Mesenchymal stem cell (in vitro differentiated cells and primary cell): ENCODE data around the gene UBTD1.
A peak's percentile ranks its signal among the peaks of the same experiment; 100 is the strongest.

Experiments used
- DNase-seq: peaks from one replicate; pipeline ENCODE4 v3.0.0-alpha.2; 2013
- H2AFZ ChIP-seq: one replicate; pipeline ENCODE4 v1.6.1; 2013; ENCODE audit warnings: low read depth, mild to moderate bottlenecking, control low read depth, inconsistent platforms, low read length, moderate library complexity
- H2AK5ac ChIP-seq: 2 replicates; pipeline ENCODE4 v1.6.1; 2013; ENCODE audit warnings: low read length, moderate library complexity, mild to moderate bottlenecking, inconsistent platforms; ENCODE audit not compliant: severe bottlenecking
- H2BK120ac ChIP-seq: one replicate; pipeline ENCODE4 v1.6.1; 2013; ENCODE audit warnings: low read depth, mild to moderate bottlenecking, inconsistent platforms, low read length, moderate library complexity
- H2BK12ac ChIP-seq, 2 experiments: one replicate each; pipeline ENCODE4 v1.6.1; 2013; ENCODE audit warnings: inconsistent platforms in 2 of 2, low read length in 2 of 2, mild to moderate bottlenecking in 2 of 2, moderate library complexity in 2 of 2, control low read depth in 1 of 2
- H2BK15ac ChIP-seq: one replicate; pipeline ENCODE4 v1.6.1; 2013; ENCODE audit warnings: mild to moderate bottlenecking, low read depth, inconsistent platforms; ENCODE audit not compliant: poor library complexity, severe bottlenecking
- H2BK5ac ChIP-seq: 2 replicates; pipeline ENCODE4 v1.6.1; 2013; ENCODE audit warnings: low read depth, mild to moderate bottlenecking, low read length, control low read depth, inconsistent platforms; ENCODE audit not compliant: poor library complexity, severe bottlenecking
- H3K14ac ChIP-seq, 2 experiments: one replicate each; pipeline ENCODE4 v1.6.1; 2013; ENCODE audit warnings: inconsistent platforms in 2 of 2, low read length in 2 of 2, control low read depth in 1 of 2, mild to moderate bottlenecking in 1 of 2, moderate library complexity in 1 of 2
- H3K18ac ChIP-seq, 2 experiments: one replicate each; pipeline ENCODE4 v1.6.1; 2013; ENCODE audit warnings: inconsistent platforms in 2 of 2, low read length in 2 of 2, control low read depth in 1 of 2, low read depth in 1 of 2, mild to moderate bottlenecking in 1 of 2
- H3K23ac ChIP-seq, 2 experiments: one replicate each; pipeline ENCODE4 v1.6.1; 2013; ENCODE audit warnings: inconsistent platforms in 2 of 2, low read length in 2 of 2, mild to moderate bottlenecking in 2 of 2, moderate library complexity in 2 of 2, control low read depth in 1 of 2
- H3K27ac ChIP-seq: 2 replicates; pipeline ENCODE4 v1.5.1; 2013; ENCODE audit warnings: mild to moderate bottlenecking, moderate library complexity, low read length, control low read depth, inconsistent platforms; ENCODE audit not compliant: poor library complexity, severe bottlenecking
- H3K27me3 ChIP-seq, 2 experiments: 2 replicates each; pipeline versions ENCODE4 v1.6.1 to v1.7.0; 2013; ENCODE audit warnings: low read length in 2 of 2, mild to moderate bottlenecking in 2 of 2, moderate library complexity in 2 of 2, control low read depth in 1 of 2, inconsistent platforms in 1 of 2; ENCODE audit not compliant: control insufficient read depth in 1 of 2, insufficient read depth in 1 of 2
- H3K36me3 ChIP-seq, 2 experiments: 2 replicates each; pipeline versions ENCODE4 v1.6.1 to v1.7.0; 2013; ENCODE audit warnings: low read length in 2 of 2, control low read depth in 1 of 2, inconsistent platforms in 1 of 2, low read depth in 1 of 2, mild to moderate bottlenecking in 1 of 2; ENCODE audit not compliant: insufficient read depth in 2 of 2, control insufficient read depth in 1 of 2
- H3K4ac ChIP-seq, 2 experiments: one replicate each; pipeline ENCODE4 v1.6.1; 2013; ENCODE audit warnings: inconsistent platforms in 2 of 2, low read length in 2 of 2, mild to moderate bottlenecking in 2 of 2, moderate library complexity in 2 of 2, control low read depth in 1 of 2, low read depth in 1 of 2
- H3K4me1 ChIP-seq: 2 replicates; pipeline ENCODE4 v1.6.1; 2013; ENCODE audit warnings: low read depth, low read length, control low read depth; ENCODE audit not compliant: control insufficient read depth, insufficient read depth
- H3K4me2 ChIP-seq: 2 replicates; pipeline ENCODE4 v1.6.1; 2013; ENCODE audit warnings: low read length, mild to moderate bottlenecking, inconsistent platforms; ENCODE audit not compliant: poor library complexity, severe bottlenecking
- H3K4me3 ChIP-seq, 2 experiments: 2 replicates each; pipeline versions ENCODE4 v1.5.1 to v1.7.0; 2013; ENCODE audit warnings: low read length in 2 of 2, mild to moderate bottlenecking in 2 of 2, control low read depth in 1 of 2, low read depth in 1 of 2; ENCODE audit not compliant: insufficient read depth in 1 of 2
- H3K79me1 ChIP-seq: replicated peaks from 2 replicates; pipeline ENCODE4 v1.6.1; 2013; ENCODE audit warnings: mild to moderate bottlenecking, control low read depth, low read length, inconsistent platforms; ENCODE audit not compliant: poor library complexity, severe bottlenecking
- H3K9ac ChIP-seq: 2 replicates; pipeline ENCODE4 v1.7.0; 2013; ENCODE audit warnings: mild to moderate bottlenecking, low read length, moderate library complexity
- H3K9me3 ChIP-seq: 2 replicates; pipeline ENCODE4 v1.7.0; 2013; ENCODE audit warnings: mild to moderate bottlenecking, low read length; ENCODE audit not compliant: control insufficient read depth
- H4K8ac ChIP-seq: one replicate; pipeline ENCODE4 v1.6.1; 2013; ENCODE audit warnings: inconsistent platforms, mild to moderate bottlenecking, low read length, moderate library complexity
- H4K91ac ChIP-seq: one replicate; pipeline ENCODE4 v1.6.1; 2013; ENCODE audit warnings: mild to moderate bottlenecking, low read length, inconsistent platforms
- WGBS: methylation state at CpG from one replicate; pipeline ENCODE4 v1.1.7; 2013; ENCODE audit warnings: mixed read lengths; 5-methylcytosine and 5-hydroxymethylcytosine counted together

The UBTD1 gene

GRCh38 chr10:97508342-97508741 is 9.6 kb downstream of the UBTD1 start:
- 26% methylated on average over 1 of the region's 1 CpG for WGBS
- Histone ChIP-seq H3K79me1 (peaks cover 29% of the 10 kb centered on the region), H2AK5ac (no peak overlapping the region)

GRCh38 chr10:97509120-97509680 is 10.5 kb downstream of the UBTD1 start:
- Histone ChIP-seq H3K14ac (no peak overlapping the region), H3K23ac (no peak overlapping the region), H2BK12ac (no peak overlapping the region), H2BK15ac (no peak overlapping the region), H3K79me1 (peaks cover 28% of the 10 kb centered on the region), H3K18ac (no peak overlapping the region), H2BK5ac (no peak overlapping the region), H4K91ac (no peak overlapping the region), H2BK120ac (no peak overlapping the region), H3K27me3 (no peaks in the 10 kb centered on the region), H3K4me1 (peaks cover 13% of the 10 kb centered on the region), H3K4ac (peak overlapping the region in 1 of 2 experiments; percentile 18), H4K8ac (no peak overlapping the region), H2AK5ac (peak overlapping the region; percentile 26), H3K27ac (no peak overlapping the region), H2AFZ (no peak overlapping the region), H3K36me3 (peaks cover under 1 to 9% of the 10 kb centered on the region in 2 experiments), H3K9ac (no peak overlapping the region), H3K9me3 (no peaks in the 10 kb centered on the region), H3K4me2 (no peak overlapping the region), H3K4me3 (no peak overlapping the region)
- WGBS: 97% methylated on average over 8 of the region's 8 CpGs
- DNase-seq: no peak

More at GRCh38 chr10:97508342-97508741, 9.6 kb downstream of the UBTD1 start:
- H2BK15ac ChIP-seq: no peak overlapping the region
- H4K8ac ChIP-seq: no peak overlapping the region
- H3K4me3 ChIP-seq: no peak overlapping the region
- peak overlapping the region; percentile 39 for H3K27ac ChIP-seq
- H3K9ac ChIP-seq: no peak overlapping the region
- no peaks in the 10 kb centered on the region for H3K27me3 ChIP-seq
- H3K4me1 ChIP-seq: peaks cover 13% of the 10 kb centered on the region
- no peaks in the 10 kb centered on the region for H3K9me3 ChIP-seq
- no peak overlapping the region for H2BK120ac ChIP-seq
- H3K36me3 ChIP-seq: peaks cover 9 to 11% of the 10 kb centered on the region in 2 experiments
- H3K23ac ChIP-seq: no peak overlapping the region
- H3K14ac ChIP-seq: no peak overlapping the region
- no peak overlapping the region for H2BK5ac ChIP-seq
- no peak overlapping the region for H2AFZ ChIP-seq
- H3K4ac ChIP-seq: no peak overlapping the region
- no peak for DNase-seq
- no peak overlapping the region for H2BK12ac ChIP-seq
- H4K91ac ChIP-seq: no peak overlapping the region
- H3K4me2 ChIP-seq: peak overlapping the region; percentile 15
- no peak overlapping the region for H3K18ac ChIP-seq

- Histone ChIP-seq H3K9ac (no peak overlapping the region), H3K23ac (no peak overlapping the region), H2AK5ac (no peak overlapping the region), H3K27ac (no peak overlapping the region), H3K4me2 (no peak overlapping the region), H3K4ac (no peak overlapping the region), H4K91ac (no peak overlapping the region), H3K27me3 (no peaks in the 10 kb centered on the region), H2BK12ac (no peak overlapping the region), H2BK5ac (no peak overlapping the region), H3K36me3 (peaks cover 0 to 11% of the 10 kb centered on the region in 2 experiments), H2AFZ (no peak overlapping the region), H3K79me1 (peaks cover 34% of the 10 kb centered on the region), H3K4me1 (peaks cover 15% of the 10 kb centered on the region), H3K4me3 (no peak overlapping the region), H2BK15ac (no peak overlapping the region), H4K8ac (no peak overlapping the region), H3K18ac (no peak overlapping the region), H2BK120ac (no peak overlapping the region), H3K9me3 (no peaks in the 10 kb centered on the region), H3K14ac (no peak overlapping the region)
- no peak for DNase-seq
- 97% methylated on average over 4 of the region's 4 CpGs for WGBS
Observed at GRCh38 chr10:97510686-97511085, 12.0 kb downstream of the UBTD1 start.

- H3K79me1 ChIP-seq: peaks cover 39% of the 10 kb centered on the region
- H3K14ac ChIP-seq: no peak overlapping the region
- no peak overlapping the region for H3K23ac ChIP-seq
- no peak overlapping the region for H3K4me2 ChIP-seq
- H2BK12ac ChIP-seq: no peak overlapping the region
- H2AFZ ChIP-seq: no peak overlapping the region
- H2AK5ac ChIP-seq: no peak overlapping the region
- peaks cover 14% of the 10 kb centered on the region for H3K4me1 ChIP-seq
- no peak overlapping the region for H3K27ac ChIP-seq
- no peak overlapping the region for H3K18ac ChIP-seq
- H4K8ac ChIP-seq: no peak overlapping the region
- H4K91ac ChIP-seq: no peak overlapping the region
- DNase-seq: no peak
- H2BK15ac ChIP-seq: no peak overlapping the region
- no peak overlapping the region for H3K9ac ChIP-seq
- 45% methylated on average over 1 of the region's 3 CpGs for WGBS
- H3K4ac ChIP-seq: no peak overlapping the region
- no peaks in the 10 kb centered on the region for H3K27me3 ChIP-seq
- H3K36me3 ChIP-seq: peaks cover 0 to 11% of the 10 kb centered on the region in 2 experiments
- H3K4me3 ChIP-seq: no peak overlapping the region
- no peak overlapping the region for H2BK120ac ChIP-seq
- H3K9me3 ChIP-seq: no peaks in the 10 kb centered on the region
- no peak overlapping the region for H2BK5ac ChIP-seq
Observed at GRCh38 chr10:97511711-97512440, 13.2 kb downstream of the UBTD1 start.
